Muscle layer of duodenum (tissue), 2 donors: ENCODE results near the gene JMJD6.

Experiments used
- H3K27ac ChIP-seq: one replicate; pipeline ENCODE4 v1.7.0; 2013; ENCODE audit warnings: mild to moderate bottlenecking, low read length
- H3K27me3 ChIP-seq: one replicate; pipeline ENCODE4 v1.7.0; 2013; ENCODE audit warnings: low read depth, mild to moderate bottlenecking, control low read depth, low read length
- H3K36me3 ChIP-seq, 2 donors: one replicate each; pipeline ENCODE4 v1.7.0; 2013; ENCODE audit warnings: low read length in 2 of 2, control low read depth in 1 of 2, mild to moderate bottlenecking in 1 of 2; ENCODE audit not compliant: insufficient read depth in 2 of 2, control insufficient read depth in 1 of 2
- H3K4me1 ChIP-seq, 2 donors: one replicate each; pipeline ENCODE4 v1.7.0; 2013; ENCODE audit warnings: low read length in 2 of 2, mild to moderate bottlenecking in 2 of 2, control low read depth in 1 of 2, moderate library complexity in 1 of 2; ENCODE audit not compliant: insufficient read depth in 2 of 2, control insufficient read depth in 1 of 2
- H3K4me3 ChIP-seq, 2 donors: one replicate each; pipeline ENCODE4 v1.7.0; 2013; ENCODE audit warnings: low read length in 2 of 2, low read depth in 1 of 2, mild to moderate bottlenecking in 1 of 2
- H3K9me3 ChIP-seq, 2 donors: one replicate each; pipeline ENCODE4 v1.7.0; 2013; ENCODE audit warnings: low read length in 2 of 2, control low read depth in 1 of 2, mild to moderate bottlenecking in 1 of 2; ENCODE audit not compliant: control insufficient read depth in 1 of 2
- donor health status: healthy.

The JMJD6 gene

GRCh38 chr17:76672270-76672851 lies 54.0 kb downstream of the JMJD6 start:
- Histone ChIP-seq H3K27ac (peak overlapping the region; percentile 95), H3K4me3 (peak overlapping the region; percentile 82 to 92), H3K27me3 (no peaks in the 10 kb centered on the region), H3K4me1 (peaks cover 0 to 14% of the 10 kb centered on the region in 2 donors), H3K36me3 (peaks cover 3 to 4% of the 10 kb centered on the region in 2 donors), H3K9me3 (no peaks in the 10 kb centered on the region)

- Histone ChIP-seq H3K4me1 (peaks cover 0 to 14% of the 10 kb centered on the region in 2 donors), H3K36me3 (peaks cover 0 to 4% of the 10 kb centered on the region in 2 donors), H3K27ac (peak overlapping the region; percentile 95), H3K27me3 (no peaks in the 10 kb centered on the region), H3K9me3 (no peaks in the 10 kb centered on the region), H3K4me3 (peak overlapping the region; percentile 82 to 92)
Measured at GRCh38 chr17:76671912-76672262, 54.5 kb downstream of the JMJD6 start.

- peak overlapping the region; percentile 82 to 92 for H3K4me3 ChIP-seq
- H3K27me3 ChIP-seq, result no peaks in the 10 kb centered on the region
- peak overlapping the region; percentile 95 for H3K27ac ChIP-seq
- H3K36me3 ChIP-seq, result peaks cover 0 to 4% of the 10 kb centered on the region in 2 donors
- H3K4me1 ChIP-seq, result peaks cover 0 to 14% of the 10 kb centered on the region in 2 donors
- no peaks in the 10 kb centered on the region for H3K9me3 ChIP-seq
Measured at GRCh38 chr17:76671123-76671911, 55.1 kb downstream of the JMJD6 start.

GRCh38 chr17:76670718-76671122 lies 55.7 kb downstream of the JMJD6 start:
- Histone ChIP-seq H3K27me3 (no peaks in the 10 kb centered on the region), H3K27ac (peak overlapping the region; percentile 80), H3K36me3 (no peaks in the 10 kb centered on the region), H3K9me3 (no peaks in the 10 kb centered on the region), H3K4me3 (peak overlapping the region in 1 of 2 donors; percentile 82), H3K4me1 (peaks cover 0 to 14% of the 10 kb centered on the region in 2 donors)

- no peak overlapping the region for H3K27ac ChIP-seq
- no peaks in the 10 kb centered on the region for H3K9me3 ChIP-seq
- H3K4me1 ChIP-seq, result peaks cover 0 to 14% of the 10 kb centered on the region in 2 donors
- H3K36me3 ChIP-seq, result no peaks in the 10 kb centered on the region
- no peaks in the 10 kb centered on the region for H3K27me3 ChIP-seq
- no peak overlapping the region for H3K4me3 ChIP-seq
Measured at GRCh38 chr17:76670020-76670717, 56.2 kb downstream of the JMJD6 start.
